Activated CD4-positive, alpha-beta T cell treated with anti-CD3 and anti-CD28 coated beads, Interleukin-2, amount 10 ng/mL, durations not matched to agents 24 days and 14 days (primary cell): ENCODE data around the gene ITGB1BP1. TPM values are rescaled to one million over a fixed set of nuclear protein-coding genes. Genes with fewer than 3 reads are reported as not detected.

Source experiments
- DNase-seq: peaks from one replicate; pipeline ENCODE4 v3.0.0; 2022
- H3K27ac Mint-ChIP-seq: one replicate; pipeline ENCODE4 v1.8.0; 2022; ENCODE audit warnings: mild to moderate bottlenecking, mixed read lengths
- H3K27me3 Mint-ChIP-seq: one replicate; pipeline ENCODE4 v1.8.0; 2022; ENCODE audit warnings: mixed read lengths
- H3K36me3 Mint-ChIP-seq: one replicate; pipeline ENCODE4 v1.8.0; 2022; ENCODE audit warnings: low read depth, mild to moderate bottlenecking, mixed read lengths
- H3K4me1 Mint-ChIP-seq: one replicate; pipeline ENCODE4 v1.8.0; 2021; ENCODE audit warnings: mixed read lengths
- H3K4me3 Mint-ChIP-seq: one replicate; pipeline ENCODE4 v1.8.0; 2022; ENCODE audit warnings: mild to moderate bottlenecking, moderate library complexity, mixed read lengths
- H3K9me3 Mint-ChIP-seq: one replicate; pipeline ENCODE4 v1.8.0; 2021; ENCODE audit warnings: mixed read lengths
- intact Hi-C: fragments of 100-400 bp; cut with micrococcal nuclease; formaldehyde crosslinking; loops from one replicate; pipeline ENCODE4 v1.15.1; 2023
- total RNA-seq: library from RNA; stranded (reverse); gene quantifications from 2 replicates; pipeline ENCODE4 v1.2.3, GENCODE V29; 2022

Gene ITGB1BP1
- total RNA-seq, 1 donor from 2014 or later = 131 TPM

DNA sequence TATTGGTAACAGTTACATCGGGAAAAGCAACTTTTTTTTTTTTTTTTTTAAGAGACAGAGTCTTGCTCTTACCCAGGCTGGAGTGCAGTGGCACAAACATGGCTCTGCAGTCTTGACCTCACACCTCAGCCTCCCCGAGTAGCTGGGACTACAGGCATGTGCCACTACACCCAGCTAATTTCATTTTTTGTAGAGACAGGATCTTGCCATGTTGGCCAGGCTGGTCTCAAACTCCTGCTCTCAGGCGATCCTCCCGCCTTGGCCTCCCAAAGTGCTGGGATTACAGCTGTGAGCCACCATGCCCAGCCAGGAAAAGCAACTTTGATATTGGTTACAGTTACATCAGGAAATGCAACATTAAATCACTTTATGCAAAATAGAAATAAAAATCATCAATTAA is 4.6 kb downstream of the ITGB1BP1 start:
- H3K27me3 Mint-ChIP-seq = no peaks in the 10 kb centered on the region
- DNase-seq = no peak
- intact Hi-C loops = no loop called here
- H3K9me3 Mint-ChIP-seq = no peaks in the 10 kb centered on the region
- peaks cover 43% of the 10 kb centered on the region for H3K36me3 Mint-ChIP-seq
- no peak overlapping the region for H3K4me3 Mint-ChIP-seq
- peaks cover 50% of the 10 kb centered on the region for H3K4me1 Mint-ChIP-seq
- H3K27ac Mint-ChIP-seq = peak overlapping the region; percentile 23

DNA sequence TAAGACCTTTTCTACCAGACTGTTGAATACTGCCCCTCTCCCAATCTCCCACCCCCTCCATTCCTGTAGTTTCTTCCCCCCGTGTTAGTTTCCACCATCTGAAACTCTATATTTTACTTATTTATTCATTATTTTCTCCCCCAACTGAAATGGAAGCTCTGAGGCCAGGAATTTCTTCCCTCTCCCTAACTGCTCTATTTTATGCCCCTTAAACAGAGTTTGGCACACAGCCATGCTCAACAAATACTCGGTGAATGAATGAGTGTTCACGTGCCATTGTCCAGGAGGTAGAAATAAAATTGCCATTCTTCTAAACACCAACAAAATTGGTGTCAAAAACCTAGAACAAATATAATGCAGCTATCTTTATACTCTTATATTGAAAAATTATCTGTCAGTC is 5.6 kb downstream of the ITGB1BP1 start:
- no peak for DNase-seq
- Mint-ChIP-seq H3K27me3 (no peaks in the 10 kb centered on the region), H3K27ac (no peak overlapping the region), H3K4me3 (no peak overlapping the region), H3K4me1 (peaks cover 50% of the 10 kb centered on the region), H3K9me3 (no peaks in the 10 kb centered on the region), H3K36me3 (peaks cover 44% of the 10 kb centered on the region)
- intact Hi-C loops = no loop called here

DNA sequence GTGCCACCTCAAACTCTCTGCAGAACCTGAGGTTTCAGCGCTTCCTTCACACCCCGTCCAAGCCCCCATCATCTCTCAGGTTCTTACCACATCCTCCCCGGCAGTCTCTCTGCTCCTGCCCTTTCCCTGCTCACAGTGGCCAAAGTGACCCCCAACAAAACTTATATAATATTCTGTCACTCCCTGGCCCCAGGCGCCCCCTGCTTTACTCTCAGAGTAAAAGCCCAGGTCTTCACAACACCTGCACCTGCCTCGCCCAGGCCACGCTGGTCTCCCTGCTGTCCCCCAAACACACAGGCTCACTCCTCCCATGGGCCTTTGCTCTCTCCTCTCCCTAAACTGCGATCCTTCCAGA is 6.4 kb downstream of the ITGB1BP1 start:
- Mint-ChIP-seq H3K4me3 (no peak overlapping the region), H3K4me1 (peaks cover 43% of the 10 kb centered on the region), H3K27ac (peak overlapping the region; percentile 22), H3K9me3 (no peaks in the 10 kb centered on the region), H3K36me3 (peaks cover 44% of the 10 kb centered on the region), H3K27me3 (no peaks in the 10 kb centered on the region)
- no peak for DNase-seq
- intact Hi-C loops = no loop called here

DNA sequence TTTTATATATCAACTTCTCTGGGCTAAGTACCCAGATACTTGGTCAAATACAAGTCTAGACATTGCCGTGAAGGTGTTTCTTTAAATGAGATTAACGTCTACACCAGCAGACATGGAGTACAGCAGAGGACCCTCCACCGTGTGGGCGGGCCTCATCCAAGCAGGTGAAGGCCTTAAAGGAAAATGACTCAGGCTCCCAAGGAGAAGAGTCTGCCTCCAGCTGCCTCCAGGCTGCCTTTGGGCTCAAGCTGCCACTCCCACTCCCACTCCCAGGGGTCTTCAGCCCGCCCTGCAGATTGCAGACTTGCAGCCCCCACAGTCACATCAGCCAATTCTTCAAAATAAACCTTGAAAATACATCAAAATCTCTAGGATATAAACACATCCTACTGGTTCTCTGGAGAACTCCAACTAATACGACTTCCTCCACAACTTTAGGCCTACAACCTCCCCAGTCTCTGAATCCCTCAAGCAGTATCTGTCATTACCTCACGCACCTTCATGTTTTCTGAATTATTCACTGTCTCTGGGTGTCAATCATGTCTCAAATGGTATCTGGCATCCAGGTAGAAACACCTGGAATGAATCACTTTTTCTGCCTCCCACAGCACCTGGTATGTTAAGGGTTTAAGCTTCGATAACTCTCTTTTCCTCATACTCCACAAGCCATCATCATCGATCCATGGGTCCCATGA is 6.9 kb downstream of the ITGB1BP1 start:
- intact Hi-C loops = no loop called here
- Mint-ChIP-seq H3K9me3 (no peaks in the 10 kb centered on the region), H3K36me3 (peaks cover 43% of the 10 kb centered on the region), H3K27me3 (no peaks in the 10 kb centered on the region), H3K27ac (peak overlapping the region; percentile 61), H3K4me1 (peaks cover 38% of the 10 kb centered on the region), H3K4me3 (no peak overlapping the region)
- no peak for DNase-seq

DNA sequence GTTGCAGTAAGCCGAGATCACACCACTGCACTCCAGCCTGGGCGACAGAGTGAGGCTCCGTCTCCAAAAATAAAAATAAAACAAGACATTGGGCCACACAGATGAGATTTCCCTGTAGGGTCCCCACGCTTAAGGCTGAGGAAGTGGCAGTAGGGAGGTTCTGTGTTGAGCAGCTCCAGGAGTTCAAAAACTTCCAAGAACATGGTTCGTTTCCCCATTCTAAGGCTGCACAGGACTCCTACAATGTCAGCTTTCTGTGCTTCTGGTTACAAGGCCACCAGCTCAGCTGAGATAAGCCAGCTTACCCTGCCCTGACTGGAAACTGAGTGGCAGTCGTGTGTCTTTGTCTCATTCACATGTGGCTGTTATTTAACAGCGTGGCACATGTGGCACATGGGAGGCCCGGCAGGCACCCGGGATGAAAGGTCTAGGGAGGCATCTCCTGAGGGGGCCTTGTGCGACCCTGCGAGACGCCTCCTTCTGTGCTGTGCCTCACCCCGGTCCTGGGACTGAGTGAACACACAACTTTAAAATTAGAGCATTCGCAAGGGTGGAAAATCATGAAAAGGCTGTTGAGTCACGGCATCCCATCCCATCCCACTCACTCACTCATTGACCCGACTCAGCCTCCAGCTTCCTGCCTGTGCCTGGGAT is 7.7 kb downstream of the ITGB1BP1 start:
- peaks cover 37% of the 10 kb centered on the region for H3K4me1 Mint-ChIP-seq
- H3K4me3 Mint-ChIP-seq = no peak overlapping the region
- no peak for DNase-seq
- H3K27ac Mint-ChIP-seq = peak overlapping the region; percentile 61
- H3K27me3 Mint-ChIP-seq = no peaks in the 10 kb centered on the region
- H3K9me3 Mint-ChIP-seq = no peaks in the 10 kb centered on the region
- peaks cover 45% of the 10 kb centered on the region for H3K36me3 Mint-ChIP-seq
- intact Hi-C loops = no loop called here

DNA sequence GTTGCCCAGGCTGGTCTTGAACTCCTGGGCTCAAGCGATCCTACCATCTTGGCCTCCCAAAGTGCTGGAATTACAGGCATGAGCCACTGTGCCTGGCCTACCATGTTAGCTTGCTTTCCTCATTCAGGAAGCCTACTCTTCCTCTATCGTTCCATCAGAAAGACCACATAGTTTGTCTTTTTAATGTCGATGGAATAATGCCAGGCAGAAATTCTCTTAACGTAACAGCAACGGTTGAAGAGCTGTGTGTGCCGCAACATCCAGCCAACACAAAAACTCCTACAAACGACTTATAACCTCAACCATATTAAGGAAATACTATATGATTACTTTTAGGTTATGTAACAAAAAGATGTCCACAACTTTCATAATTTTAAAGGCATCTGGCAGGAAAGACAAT is 10.5 kb downstream of the ITGB1BP1 start:
- DNase-seq = no peak
- Mint-ChIP-seq H3K9me3 (no peaks in the 10 kb centered on the region), H3K36me3 (peaks cover 49% of the 10 kb centered on the region), H3K4me1 (peaks cover 19% of the 10 kb centered on the region), H3K4me3 (no peak overlapping the region), H3K27ac (no peak overlapping the region), H3K27me3 (no peaks in the 10 kb centered on the region)
- intact Hi-C loops = no loop called here

DNA sequence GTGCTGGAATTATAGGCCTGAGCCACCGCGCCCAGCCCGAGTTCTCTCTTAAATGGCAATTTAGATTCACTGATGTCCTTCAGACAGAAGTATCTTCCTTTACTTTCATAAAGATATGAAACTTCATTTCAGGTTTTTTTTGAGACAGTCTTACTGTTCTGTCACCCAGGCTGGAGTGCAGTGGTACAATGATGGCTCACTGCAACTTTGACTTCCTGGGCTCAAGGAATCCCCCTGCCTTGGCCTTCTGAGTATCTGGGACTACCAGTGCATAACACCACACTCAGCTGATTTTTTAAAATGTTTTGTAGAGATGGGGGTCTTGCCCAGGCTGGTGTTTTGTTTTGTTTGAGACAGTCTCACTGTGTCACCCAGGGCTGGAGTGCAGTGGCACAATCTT is 13.2 kb downstream of the ITGB1BP1 start:
- Mint-ChIP-seq H3K4me3 (no peak overlapping the region), H3K4me1 (peaks cover 6% of the 10 kb centered on the region), H3K36me3 (peaks cover 48% of the 10 kb centered on the region), H3K27me3 (no peaks in the 10 kb centered on the region), H3K27ac (peak overlapping the region; percentile 29), H3K9me3 (no peaks in the 10 kb centered on the region)
- DNase-seq = no peak
- intact Hi-C loops = no loop called here

DNA sequence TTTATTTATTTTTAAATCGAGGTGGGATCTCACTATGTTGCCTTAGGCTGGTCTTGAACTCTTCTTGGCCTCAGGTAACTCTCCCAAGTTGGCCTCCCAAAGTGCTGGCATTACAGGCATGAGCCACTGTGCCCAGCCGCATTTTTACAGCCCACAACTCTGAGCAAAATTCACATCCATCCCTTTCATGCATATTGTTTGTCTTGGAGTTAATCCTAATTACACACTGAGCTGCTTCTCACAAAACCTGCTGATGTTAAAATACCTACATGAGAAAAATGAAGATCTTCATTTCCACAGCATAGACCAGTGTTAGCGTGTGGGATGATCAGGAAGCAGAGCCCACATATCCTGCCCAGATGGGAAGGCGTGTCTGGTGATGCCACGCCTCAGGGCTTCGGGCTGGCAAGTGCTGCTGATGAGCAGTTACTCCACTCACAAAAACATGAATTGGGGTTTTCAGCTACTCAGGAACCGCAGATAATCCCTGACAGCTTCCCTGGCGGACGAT is 14.6 kb downstream of the ITGB1BP1 start:
- intact Hi-C loops = no loop called here
- Mint-ChIP-seq H3K27ac (no peak overlapping the region), H3K9me3 (no peaks in the 10 kb centered on the region), H3K4me3 (no peak overlapping the region), H3K36me3 (peaks cover 39% of the 10 kb centered on the region), H3K4me1 (peaks cover 1% of the 10 kb centered on the region), H3K27me3 (no peaks in the 10 kb centered on the region)
- no peak for DNase-seq

DNA sequence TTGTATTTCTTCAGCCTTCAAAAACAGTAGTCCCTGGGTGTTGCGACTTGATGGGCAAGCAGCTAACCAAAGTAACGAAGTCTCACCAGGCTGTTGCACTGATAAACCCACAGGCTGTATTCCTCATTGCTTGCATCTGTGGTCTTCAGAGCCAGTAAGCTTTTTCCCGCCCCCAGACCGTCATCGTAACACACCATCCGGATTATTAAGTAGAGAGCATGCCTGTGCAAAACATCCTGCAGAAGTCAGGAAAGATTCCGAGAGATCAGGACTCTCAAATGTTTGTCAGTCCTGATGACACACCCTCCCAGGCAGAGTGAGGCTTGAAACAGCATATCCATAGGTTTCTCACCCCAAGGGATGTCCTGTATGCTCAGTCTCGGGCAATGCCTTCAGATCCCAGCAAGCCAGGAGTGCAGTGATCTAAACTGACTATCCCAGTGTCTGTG is 15.9 kb downstream of the ITGB1BP1 start:
- no peaks in the 10 kb centered on the region for H3K9me3 Mint-ChIP-seq
- H3K36me3 Mint-ChIP-seq = peaks cover 34% of the 10 kb centered on the region
- peaks cover 1% of the 10 kb centered on the region for H3K4me1 Mint-ChIP-seq
- no peak for DNase-seq
- H3K4me3 Mint-ChIP-seq = no peak overlapping the region
- intact Hi-C loops = no loop called here
- H3K27me3 Mint-ChIP-seq = no peaks in the 10 kb centered on the region
- no peak overlapping the region for H3K27ac Mint-ChIP-seq

DNA sequence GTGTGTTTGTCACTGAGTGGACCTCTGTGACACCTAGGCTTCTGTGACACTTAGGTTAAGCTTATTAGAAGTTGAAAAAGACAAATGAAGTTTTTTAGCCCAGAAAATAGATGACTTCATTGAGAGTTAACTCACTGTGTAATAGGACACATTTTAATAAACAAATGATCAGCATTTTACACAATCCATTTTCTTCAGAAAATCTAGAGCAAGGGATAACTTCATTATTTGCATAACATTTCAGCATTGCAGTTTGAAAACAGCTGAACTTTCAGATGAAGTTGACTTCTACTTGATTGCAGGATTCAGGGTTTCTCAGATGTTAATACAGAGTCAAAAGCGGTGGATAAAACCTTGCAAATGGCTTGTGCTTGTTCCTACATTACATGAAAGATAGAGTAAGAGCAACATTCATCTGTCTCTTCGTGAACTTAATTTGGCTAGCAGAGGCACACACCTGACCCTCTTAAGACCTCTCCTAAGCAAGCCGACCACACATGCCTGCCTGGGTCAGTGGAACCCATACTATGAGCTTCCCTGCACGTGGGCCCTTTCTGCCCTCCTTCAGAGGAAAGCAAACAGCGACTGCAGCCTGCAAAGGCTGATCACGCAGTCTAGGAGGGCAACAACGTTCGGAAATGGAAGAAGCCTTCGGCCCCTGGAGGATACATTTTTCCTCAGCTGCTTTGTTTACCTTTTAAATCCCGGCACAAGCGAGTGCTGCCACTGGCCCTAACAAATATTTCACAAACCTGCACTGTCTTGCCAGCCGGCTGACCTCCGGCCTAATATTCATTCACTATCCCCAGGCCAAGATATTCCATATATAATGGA is 16.6 kb downstream of the ITGB1BP1 start:
- DNase-seq = no peak
- Mint-ChIP-seq H3K4me1 (peaks cover 1% of the 10 kb centered on the region), H3K4me3 (no peak overlapping the region), H3K36me3 (peaks cover 29% of the 10 kb centered on the region), H3K27me3 (no peaks in the 10 kb centered on the region), H3K9me3 (no peaks in the 10 kb centered on the region), H3K27ac (no peak overlapping the region)
- intact Hi-C loops = no loop called here

DNA sequence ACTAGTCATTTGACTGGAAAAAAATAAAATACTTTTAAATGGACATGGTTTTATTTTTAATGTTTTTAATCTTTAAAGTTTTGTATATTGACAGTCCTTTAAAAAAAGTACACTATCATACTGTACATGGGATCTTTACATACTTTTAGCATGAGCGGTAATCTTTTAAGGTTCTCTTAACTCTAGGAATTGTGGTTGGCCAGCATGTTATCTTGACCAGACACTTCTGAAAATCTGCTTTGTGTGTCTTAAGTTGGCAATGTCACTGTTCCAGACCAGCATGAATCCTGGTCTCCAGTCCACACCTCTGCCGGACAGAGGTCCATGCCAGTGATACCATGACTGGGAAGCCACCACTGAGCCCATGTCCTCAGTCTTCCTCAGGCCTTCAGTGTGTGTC is 17.7 kb downstream of the ITGB1BP1 start:
- Mint-ChIP-seq H3K4me1 (peaks cover 1% of the 10 kb centered on the region), H3K27me3 (no peaks in the 10 kb centered on the region)
- intact Hi-C loops = no loop called here

DNA sequence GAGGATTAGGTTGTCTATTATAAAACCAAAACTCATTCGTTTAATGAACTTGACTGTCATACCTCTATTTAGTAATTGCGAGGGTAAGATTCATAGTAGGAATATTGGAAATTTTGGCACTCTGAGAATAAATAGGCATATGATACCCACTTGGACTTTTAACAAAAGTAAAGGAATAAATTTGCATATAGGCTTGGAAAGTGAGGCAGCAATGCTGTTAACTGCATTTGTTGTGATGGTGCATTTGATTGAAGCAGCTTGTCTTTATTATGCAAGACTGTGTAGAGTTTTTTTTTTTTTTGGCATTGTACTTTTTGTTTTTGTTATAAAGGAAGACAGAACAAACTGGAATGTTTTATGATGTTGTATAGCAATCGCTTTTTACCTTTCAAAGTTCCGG is 18.9 kb downstream of the ITGB1BP1 start:
- Mint-ChIP-seq H3K27me3 (no peaks in the 10 kb centered on the region), H3K9me3 (no peaks in the 10 kb centered on the region), H3K4me3 (no peak overlapping the region), H3K36me3 (peaks cover 20% of the 10 kb centered on the region), H3K27ac (no peak overlapping the region), H3K4me1 (peaks cover 4% of the 10 kb centered on the region)
- intact Hi-C loops = no loop called here
- DNase-seq = no peak

More for the DNA sequence above, 17.7 kb downstream of the ITGB1BP1 start:
- no peaks in the 10 kb centered on the region for H3K9me3 Mint-ChIP-seq
- peaks cover 25% of the 10 kb centered on the region for H3K36me3 Mint-ChIP-seq
- H3K27ac Mint-ChIP-seq = no peak overlapping the region
- DNase-seq = no peak
- no peak overlapping the region for H3K4me3 Mint-ChIP-seq

DNA sequence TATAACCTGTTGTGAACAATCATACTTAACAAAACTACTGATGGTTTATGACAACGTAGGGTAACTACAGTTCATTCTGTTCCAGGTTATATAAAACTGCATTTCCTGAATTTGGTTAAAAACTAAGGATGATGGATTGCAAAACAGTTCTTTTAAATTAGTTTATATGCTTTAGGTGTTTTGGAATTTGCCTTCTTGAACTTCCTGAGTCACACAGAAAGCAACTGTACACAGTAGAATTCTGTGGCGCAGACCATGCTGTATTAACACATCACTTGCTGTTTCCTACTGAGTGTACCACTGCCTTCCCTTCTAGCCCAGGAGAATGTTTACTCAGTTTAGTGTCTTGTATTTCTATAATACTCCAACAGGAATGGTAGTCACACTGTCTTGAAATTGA is 19.4 kb downstream of the ITGB1BP1 start:
- no peaks in the 10 kb centered on the region for H3K9me3 Mint-ChIP-seq
- no peaks in the 10 kb centered on the region for H3K27me3 Mint-ChIP-seq
- no peak for DNase-seq
- intact Hi-C loops = no loop called here
- no peak overlapping the region for H3K27ac Mint-ChIP-seq
- peaks cover 17% of the 10 kb centered on the region for H3K36me3 Mint-ChIP-seq
- no peak overlapping the region for H3K4me3 Mint-ChIP-seq
- peaks cover 4% of the 10 kb centered on the region for H3K4me1 Mint-ChIP-seq
